ENCODE results near the gene FRMD8.

GRCh38 chr11:65370659-65371049, 15.8 kb upstream of the FRMD8 start:
- no peak for TF ChIP-seq CTCF (conservative IDR thresholded peaks at IDR 0.05 in 1 of 2, IDR thresholded peaks at IDR 0.05 in 1 of 2; ENCODE audit: low read depth in 1 of 2, low read length in 2 of 2)
- no peak for TF ChIP-seq EZH2 (IDR thresholded peaks at IDR 0.05; ENCODE audit: low read length, missing control alignments)

All from fibroblast of lung (primary cell).